SK-N-MC (cell line): ENCODE data around the gene POLK.

Experiments used
- EZH2 ChIP-seq: fragments of 200-600 bp; sonication (generic); IDR thresholded peaks from one replicate; pipeline ENCODE4 v1.6.1; 2017; ENCODE audit warnings: antibody characterized with exemption
- POLR2AphosphoS5 ChIP-seq: IDR thresholded peaks from 2 replicates; pipeline ENCODE4 v1.6.1; 2012; ENCODE audit warnings: mild to moderate bottlenecking, low read depth, low read length, borderline replicate concordance

- TF ChIP-seq POLR2AphosphoS5 (no peak), EZH2 (no peak)
Measured at GRCh38 chr5:75507841-75508240, 3.9 kb upstream of the POLK start.
